MCF 10A (cell line): ENCODE data around the gene SMTNL2. TPM values are rescaled to one million over a fixed set of nuclear protein-coding genes. Genes with fewer than 3 reads are reported as not detected.
"Not testable (repeated sequence)": the region's sequence is repeated elsewhere in the genome, so short reads cannot be mapped to it uniquely, and the experiment has no call there.

Experiments
- BruUV-seq: library from RNA; stranded (reverse); fragments of 400-500 nt; replicated peaks from 2 replicates; lab custom pipeline; 2021; lab: Mats Ljungman, UMichigan
- CTCF ChIA-PET: fragments of 300-600 bp; sonication (Branson Sonifier 250); formaldehyde crosslinking; extraction: SDS; loops from one replicate; lab custom pipeline; 2021; ENCODE audit warnings: antibody characterized with exemption, inconsistent platforms; lab: Yijun Ruan, JAX
- POLR2A ChIA-PET: fragments of 300-600, 350-650 bp; sonication (Branson Sonifier 250); formaldehyde crosslinking; extraction: SDS; loops from one replicate; lab custom pipeline; 2020; ENCODE audit warnings: antibody characterized with exemption, inconsistent platforms; lab: Yijun Ruan, JAX
- DNase-seq: peaks from one replicate; pipeline ENCODE4 v3.0.0-alpha.2; 2018; ENCODE audit not compliant: unreplicated experiment
- H3K27ac Mint-ChIP-seq: one replicate; pipeline ENCODE4 v1.8.0; 2022; ENCODE audit warnings: mild to moderate bottlenecking, low read depth, mixed read lengths; ENCODE audit not compliant: unreplicated experiment
- H3K27me3 Mint-ChIP-seq: one replicate; pipeline ENCODE4 v1.8.0; 2022; ENCODE audit warnings: mixed read lengths; ENCODE audit not compliant: insufficient read depth, unreplicated experiment
- H3K36me3 Mint-ChIP-seq: one replicate; pipeline ENCODE4 v1.8.0; 2022; ENCODE audit warnings: mild to moderate bottlenecking, moderate library complexity, mixed read lengths; ENCODE audit not compliant: insufficient read depth, unreplicated experiment
- H3K4me1 Mint-ChIP-seq: one replicate; pipeline ENCODE4 v1.8.0; 2022; ENCODE audit warnings: mixed read lengths; ENCODE audit not compliant: insufficient read depth, unreplicated experiment
- H3K4me3 Mint-ChIP-seq: one replicate; pipeline ENCODE4 v1.8.0; 2022; ENCODE audit warnings: mild to moderate bottlenecking, moderate library complexity, mixed read lengths; ENCODE audit not compliant: unreplicated experiment
- H3K9me3 Mint-ChIP-seq: one replicate; pipeline ENCODE4 v1.8.0; 2022; ENCODE audit warnings: mixed read lengths; ENCODE audit not compliant: unreplicated experiment
- CTCF ChIP-seq: fragments of 200-600 bp; IDR thresholded peaks from one replicate; pipeline ENCODE4 v1.8.0; 2022; ENCODE audit warnings: antibody characterized with exemption, mild to moderate bottlenecking; ENCODE audit not compliant: unreplicated experiment
- intact Hi-C: fragments of 100-400 bp; cut with micrococcal nuclease; formaldehyde crosslinking; loops from 2 replicates; pipeline ENCODE4 v1.14.1; 2022
- total RNA-seq: library from RNA; stranded (reverse); gene quantifications from 2 replicates; pipeline ENCODE4 v1.2.3, GENCODE V29; 2022

Gene SMTNL2
- total RNA-seq, 1 experiment from 2014 or later: not detected

GRCh38 chr17:4622375-4622774 lies 38.0 kb downstream of the SMTNL2 start:
- peaks cover 10% of the 10 kb centered on the region for H3K27me3 Mint-ChIP-seq

GRCh38 chr17:4623249-4623648 lies 38.9 kb downstream of the SMTNL2 start:
- Mint-ChIP-seq H3K27me3 (peaks cover 1% of the 10 kb centered on the region), H3K36me3 (no peaks in the 10 kb centered on the region), H3K4me3 (no peak overlapping the region), H3K9me3 (no peaks in the 10 kb centered on the region), H3K4me1 (no peaks in the 10 kb centered on the region), H3K27ac (no peak overlapping the region)
- no peak for TF ChIP-seq CTCF
- BruUV-seq: no TSS peak
- peak; percentile 50 for DNase-seq
- ChIA-PET POLR2A (interaction anchor here (0.6 to 1.0 kb wide), 4 partner anchors 56 to 293 kb away, joined by 3 to 6 read pairs (median 3); no protein-coding TSS in a partner anchor), CTCF (interaction anchor here (0.6 to 5.6 kb wide), 5 partner anchors 10 to 204 kb away, joined by 3 to 191 read pairs (median 3); no protein-coding TSS in a partner anchor)
- intact Hi-C loops: no loop called here

More at GRCh38 chr17:4622375-4622774, 38.0 kb downstream of the SMTNL2 start:
- BruUV-seq: no TSS peak
- CTCF ChIA-PET: interaction anchor here (0.7 to 5.6 kb wide), 4 partner anchors 21 to 202 kb away, joined by 3 to 191 read pairs (median 4); no protein-coding TSS in a partner anchor
- intact Hi-C loops: no loop called here
- POLR2A ChIA-PET: interaction anchor here (0.8 kb wide), 1 partner anchor 12 kb away, joined by 4 read pairs; no protein-coding TSS in a partner anchor
- Mint-ChIP-seq H3K27ac (no peak overlapping the region), H3K4me1 (no peaks in the 10 kb centered on the region), H3K4me3 (no peak overlapping the region), H3K36me3 (no peaks in the 10 kb centered on the region), H3K9me3 (no peaks in the 10 kb centered on the region)
- no peak for TF ChIP-seq CTCF
- no peak for DNase-seq

- POLR2A ChIA-PET: interaction anchor here (0.6 to 1.4 kb wide), 2 partner anchors 57 to 567 kb away, joined by 3 to 4 read pairs; partner anchors contain the start of gene ZNF594
- DNase-seq, H3K27me3 Mint-ChIP-seq, H3K27ac Mint-ChIP-seq, H3K9me3 Mint-ChIP-seq, BruUV-seq, intact Hi-C loops, H3K4me3 Mint-ChIP-seq, H3K36me3 Mint-ChIP-seq, H3K4me1 Mint-ChIP-seq: not testable (repeated sequence)
- CTCF ChIA-PET: interaction anchor here (0.6 to 5.6 kb wide), 10 partner anchors 9 to 425 kb away, joined by 3 to 191 read pairs (median 6); partner anchors contain the start of gene GGT6
Measured at GRCh38 chr17:4624451-4624911, 40.2 kb downstream of the SMTNL2 start.

GRCh38 chr17:4625181-4625617 lies 40.9 kb downstream of the SMTNL2 start:
- no peak for DNase-seq
- intact Hi-C loops: no loop called here
- TF ChIP-seq CTCF: no peak
- ChIA-PET POLR2A (interaction anchor here (0.6 to 1.4 kb wide), 3 partner anchors 58 to 567 kb away, joined by 3 to 4 read pairs (median 4); partner anchors contain the start of gene ZNF594), CTCF (interaction anchor here (0.6 to 5.6 kb wide), 15 partner anchors 9 to 426 kb away, joined by 3 to 191 read pairs (median 5); partner anchors contain the start of gene GGT6)
- no peaks in the 10 kb centered on the region for H3K27me3 Mint-ChIP-seq
- H3K4me1 Mint-ChIP-seq: no peaks in the 10 kb centered on the region
- H3K9me3 Mint-ChIP-seq: no peaks in the 10 kb centered on the region
- H3K4me3 Mint-ChIP-seq: no peak overlapping the region
- H3K27ac Mint-ChIP-seq: no peak overlapping the region
- no peaks in the 10 kb centered on the region for H3K36me3 Mint-ChIP-seq
- BruUV-seq: no TSS peak
